Heart left ventricle (tissue), 16 donors: ENCODE measurements around the gene ASPA. TPM values are rescaled to one million over a fixed set of nuclear protein-coding genes. Genes with fewer than 3 reads are reported as not detected.
"Not testable (repeated sequence)": the region's sequence is repeated elsewhere in the genome, so short reads cannot be mapped to it uniquely, and the experiment has no call there.

Experiments
- ATAC-seq, 4 donors: fragments of 200-7000 bp; cut with Tn5 transposase; one replicate each; pipeline ENCODE4 v1.9.1; 2020 to 2022; ENCODE audit warnings: moderate library complexity in 4 of 4, mild to moderate bottlenecking in 3 of 4, moderate number of reproducible peaks in 1 of 4
- DNase-seq, 5 donors: peaks; one replicate each; pipeline ENCODE4 v3.0.0-alpha.2; 2020
- H3K27ac ChIP-seq, 12 donors: fragments of 200-600 bp; sonication (generic) in 4 of 12; one replicate each; pipeline versions ENCODE4 v1.5.0 to v1.8.0; 2016 to 2022; ENCODE audit warnings: mild to moderate bottlenecking in 2 of 12
- H3K27me3 ChIP-seq, 9 donors: fragments of 200-600 bp; sonication (generic) in 2 of 9; one replicate each; pipeline versions ENCODE4 v1.5.1 to v1.8.0; 2016 to 2022; ENCODE audit warnings: mild to moderate bottlenecking in 3 of 9
- H3K36me3 ChIP-seq, 9 donors: fragments of 200-600 bp; sonication (generic) in 2 of 9; one replicate each; pipeline versions ENCODE4 v1.5.0 to v1.8.0; 2018 to 2022; ENCODE audit warnings: mild to moderate bottlenecking in 2 of 9
- H3K4me1 ChIP-seq, 12 donors: fragments of 200-600 bp; sonication (generic) in 4 of 12; one replicate each; pipeline versions ENCODE4 v1.5.0 to v1.8.0; 2016 to 2022; ENCODE audit warnings: mild to moderate bottlenecking in 3 of 12
- H3K4me3 ChIP-seq, 12 donors: fragments of 200-600 bp; sonication (generic) in 4 of 12; one replicate each; pipeline versions ENCODE4 v1.5.0 to v1.8.0; 2017 to 2022; ENCODE audit warnings: mild to moderate bottlenecking in 9 of 12, moderate library complexity in 4 of 12
- H3K9me3 ChIP-seq, 12 donors: fragments of 200-600 bp; sonication (generic) in 4 of 12; one replicate each; pipeline versions ENCODE4 v1.5.0 to v1.8.0; 2016 to 2022; ENCODE audit warnings: mild to moderate bottlenecking in 1 of 12
- POLR2A ChIP-seq, 2 donors: fragments of 450-650 bp; IDR thresholded peaks; one replicate each; pipeline ENCODE4 v1.6.1; 2017; ENCODE audit warnings: antibody characterized with exemption in 2 of 2, mild to moderate bottlenecking in 2 of 2, moderate library complexity in 2 of 2
- WGBS, 4 donors: extraction: QIAGEN DNeasy Blood & Tissue Kit in 2 of 4; methylation state at CpG; one replicate each; pipeline versions ENCODE4 v1.1.5 to v1.1.7; 2013 to 2018; 5-methylcytosine and 5-hydroxymethylcytosine counted together
- intact Hi-C, 10 donors: fragments of 100-400 bp; cut with DNase I; formaldehyde crosslinking; loops; one replicate each; pipeline versions ENCODE4 v1.11.1 to v1.14.2; 2022
- polyA plus RNA-seq, 2 donors: library from polyadenylated mRNA; stranded (reverse); fragments of 200-250 nt; gene quantifications; one replicate each; pipeline ENCODE4 v1.2.3, GENCODE V29; 2013
- total RNA-seq, 9 donors: library from RNA; depleted of rRNA in 2 of 9; stranded (reverse); fragments of >200 nt in 2 of 9; fragmentation: NEBNext Ultra II Directional in 3 of 9; extraction: Animal tissue kit (Norgen Biotek cat#: 25700) in 3 of 9; gene quantifications; one replicate each; pipeline versions ENCODE4 v1.1.0 to v1.2.4, GENCODE V29; 2016 to 2023
- TF ChIP-seq, protein P1 (sequence below), 12 donors: fragments of 200-600 bp; sonication (generic) in 4 of 12; IDR thresholded peaks; one replicate each; pipeline versions ENCODE4 v1.5.0 to v1.8.0; 2018 to 2022; ENCODE audit warnings: antibody characterized with exemption in 12 of 12, mild to moderate bottlenecking in 5 of 12
- donor health status: ischemic (EF 13 %, LVEDD 7.1; RV severe dilation, severe dysfunction).
- donor health status: healthy with polysubstance abuse.
- donor health status: DM: no; HTN: yes; CAD: no.
- donor health status: DM: no; HTN: no; CAD: no.
- donor health status: ischemic (EF 25% LVEDD 6.9; RV normal size, moderate dysfunction).
- donor health status: ischemic (EF 25% LVEDD 5.7; RV mildly dilated, moderate dysfunction).
- donor health status: healthy.
- donor health status: DM: yes; HTN: yes; CAD: no.
- donor health status: ischemic (EF 35%, LVEDD 5.7; RV mildly dilated, moderate dysfunction).
- donor health status: nonischemic (EF 11% LVEDD 7.7; RV severe dilation, severe dysfunction).
- donor health status: DM: yes; HTN: yes; CAD: no.
- donor health status: PGD.
- donor health status: ischemic (EF 29% LVEDD 5.4; RV normal size, mild dysfunction).
- donor health status: nonischemic (EF 23%, LVEDD 6.1; RV moderate dilation, normal function).

The ASPA gene
- total and polyA plus RNA-seq, 11 donors: 0.26 to 2.4 (median 1.2) TPM

DNA sequence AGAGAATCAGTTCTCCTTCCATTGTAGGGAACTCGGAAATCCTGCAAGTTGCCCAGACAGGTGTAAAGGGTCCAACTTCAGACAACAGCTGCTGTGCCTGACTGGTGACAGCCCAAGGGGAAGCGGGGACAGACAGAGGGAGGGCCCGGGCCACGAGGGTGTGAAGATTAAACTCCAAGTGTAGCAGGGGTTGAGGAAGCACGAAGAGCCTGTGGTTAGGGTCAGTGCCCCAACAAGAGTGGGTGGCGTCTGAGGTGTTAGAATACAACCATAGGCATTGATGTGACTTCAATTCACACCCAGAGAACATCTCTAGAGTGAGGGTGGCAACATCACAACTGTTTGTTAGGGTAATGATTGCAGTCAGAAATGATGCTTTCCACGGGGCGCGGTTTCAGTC lies 39.1 kb downstream of the ASPA start:
- no peak overlapping the region for H3K4me3 ChIP-seq
- H3K4me1 ChIP-seq: peaks cover 0 to 31% (median 22%) of the 10 kb centered on the region in 12 donors
- ATAC-seq (no peak), DNase-seq (no peak)
- intact Hi-C loops: no loop called here
- TF ChIP-seq POLR2A (IDR thresholded peaks at IDR 0.05): no peak
- TF ChIP-seq, protein P1, sequence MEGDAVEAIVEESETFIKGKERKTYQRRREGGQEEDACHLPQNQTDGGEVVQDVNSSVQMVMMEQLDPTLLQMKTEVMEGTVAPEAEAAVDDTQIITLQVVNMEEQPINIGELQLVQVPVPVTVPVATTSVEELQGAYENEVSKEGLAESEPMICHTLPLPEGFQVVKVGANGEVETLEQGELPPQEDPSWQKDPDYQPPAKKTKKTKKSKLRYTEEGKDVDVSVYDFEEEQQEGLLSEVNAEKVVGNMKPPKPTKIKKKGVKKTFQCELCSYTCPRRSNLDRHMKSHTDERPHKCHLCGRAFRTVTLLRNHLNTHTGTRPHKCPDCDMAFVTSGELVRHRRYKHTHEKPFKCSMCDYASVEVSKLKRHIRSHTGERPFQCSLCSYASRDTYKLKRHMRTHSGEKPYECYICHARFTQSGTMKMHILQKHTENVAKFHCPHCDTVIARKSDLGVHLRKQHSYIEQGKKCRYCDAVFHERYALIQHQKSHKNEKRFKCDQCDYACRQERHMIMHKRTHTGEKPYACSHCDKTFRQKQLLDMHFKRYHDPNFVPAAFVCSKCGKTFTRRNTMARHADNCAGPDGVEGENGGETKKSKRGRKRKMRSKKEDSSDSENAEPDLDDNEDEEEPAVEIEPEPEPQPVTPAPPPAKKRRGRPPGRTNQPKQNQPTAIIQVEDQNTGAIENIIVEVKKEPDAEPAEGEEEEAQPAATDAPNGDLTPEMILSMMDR (IDR thresholded peaks at IDR 0.05): no peak
- no peaks in the 10 kb centered on the region for H3K36me3 ChIP-seq
- WGBS, 4 donors: 77 to 88% (median 79%) methylated on average over 9 of the region's 9 CpGs
- no peaks in the 10 kb centered on the region for H3K27me3 ChIP-seq
- no peaks in the 10 kb centered on the region for H3K9me3 ChIP-seq
- H3K27ac ChIP-seq: peak overlapping the region in 2 of 12 donors; percentile 89 to 97

DNA sequence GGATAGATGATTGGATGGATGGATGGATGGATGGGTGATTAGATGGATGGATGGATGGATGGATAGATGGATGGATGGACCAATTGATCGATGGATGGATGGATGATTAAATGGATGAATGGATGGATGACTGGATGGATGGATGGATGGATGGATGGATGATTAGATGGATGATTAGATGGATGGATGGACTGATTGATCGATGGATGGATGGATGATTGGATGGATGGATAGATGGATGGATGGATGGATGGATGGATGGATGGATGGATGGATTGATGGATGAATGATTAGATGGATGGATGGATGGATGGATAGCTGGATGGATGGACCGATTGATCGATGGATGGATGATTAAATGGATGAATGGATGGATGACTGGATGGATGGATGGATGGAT lies 43.7 kb downstream of the ASPA start:
- ATAC-seq, H3K4me3 ChIP-seq, H3K27ac ChIP-seq, DNase-seq, H3K4me1 ChIP-seq, intact Hi-C loops, H3K9me3 ChIP-seq, H3K36me3 ChIP-seq, H3K27me3 ChIP-seq: not testable (repeated sequence)
- WGBS, 4 donors: 89 to 97% (median 93%) methylated on average over 4 of the region's 4 CpGs

DNA sequence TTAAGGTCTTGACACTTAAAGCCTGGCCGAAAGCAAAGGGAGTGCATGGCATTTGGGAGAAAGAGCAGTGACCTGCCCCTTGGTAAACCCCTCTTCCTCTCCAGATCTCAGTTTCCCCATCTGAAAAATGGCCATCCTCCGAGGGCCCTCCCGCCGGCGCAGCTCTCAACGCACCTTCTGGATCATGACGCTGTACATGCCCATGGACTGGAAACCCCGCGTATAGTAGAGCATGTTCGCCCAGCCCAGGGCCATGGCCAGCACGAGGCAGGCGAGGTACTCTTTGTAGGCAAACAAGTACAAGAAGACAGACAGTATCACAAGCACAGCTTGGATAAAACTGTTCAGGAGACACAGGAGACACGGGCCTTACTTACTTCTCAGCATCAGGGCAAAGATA lies 48.2 kb downstream of the ASPA start:
- DNase-seq: no peak
- no peak for ATAC-seq
- H3K9me3 ChIP-seq: no peaks in the 10 kb centered on the region
- TF ChIP-seq, protein P1 (IDR thresholded peaks at IDR 0.05): no peak
- TF ChIP-seq POLR2A (IDR thresholded peaks at IDR 0.05): no peak
- peaks cover 0 to 4% (median 0%) of the 10 kb centered on the region in 9 donors for H3K36me3 ChIP-seq
- no peak overlapping the region for H3K27ac ChIP-seq
- WGBS, 4 donors: 88 to 92% (median 90%) methylated on average over 13 of the region's 13 CpGs
- intact Hi-C loops: no loop called here
- peaks cover 0 to 8% (median 0%) of the 10 kb centered on the region in 12 donors for H3K4me1 ChIP-seq
- no peaks in the 10 kb centered on the region for H3K27me3 ChIP-seq
- H3K4me3 ChIP-seq: no peak overlapping the region

DNA sequence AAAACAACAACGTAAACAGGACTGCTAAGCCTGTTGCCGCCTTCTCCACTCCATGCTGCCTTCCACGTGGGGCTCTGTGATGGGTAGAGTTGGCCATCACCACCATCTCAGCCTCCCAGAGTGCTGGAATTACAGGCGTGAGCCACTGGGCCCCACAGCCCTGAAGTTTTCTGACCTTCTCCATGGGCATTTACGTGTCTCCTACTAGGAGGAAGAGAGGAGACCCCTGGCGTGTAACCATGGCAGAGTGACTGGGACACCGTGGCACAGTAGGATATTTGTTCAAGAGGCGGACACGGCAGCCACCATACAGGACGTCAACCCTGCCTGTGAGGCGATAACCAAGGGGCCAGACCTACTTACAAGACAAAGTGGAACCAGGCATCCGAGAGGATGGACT lies 50.7 kb downstream of the ASPA start:
- H3K36me3 ChIP-seq: no peaks in the 10 kb centered on the region
- TF ChIP-seq POLR2A (IDR thresholded peaks at IDR 0.05): no peak
- TF ChIP-seq, protein P1 (IDR thresholded peaks at IDR 0.05): no peak
- no peaks in the 10 kb centered on the region for H3K9me3 ChIP-seq
- ATAC-seq: no peak
- DNase-seq: no peak
- H3K27me3 ChIP-seq: no peaks in the 10 kb centered on the region
- no peak overlapping the region for H3K27ac ChIP-seq
- no peak overlapping the region for H3K4me3 ChIP-seq
- 89 to 92% (median 90%) methylated on average over 12 of the region's 12 CpGs for WGBS, 4 donors
- peaks cover 0 to 33% (median 10%) of the 10 kb centered on the region in 12 donors for H3K4me1 ChIP-seq
- intact Hi-C loops: no loop called here

DNA sequence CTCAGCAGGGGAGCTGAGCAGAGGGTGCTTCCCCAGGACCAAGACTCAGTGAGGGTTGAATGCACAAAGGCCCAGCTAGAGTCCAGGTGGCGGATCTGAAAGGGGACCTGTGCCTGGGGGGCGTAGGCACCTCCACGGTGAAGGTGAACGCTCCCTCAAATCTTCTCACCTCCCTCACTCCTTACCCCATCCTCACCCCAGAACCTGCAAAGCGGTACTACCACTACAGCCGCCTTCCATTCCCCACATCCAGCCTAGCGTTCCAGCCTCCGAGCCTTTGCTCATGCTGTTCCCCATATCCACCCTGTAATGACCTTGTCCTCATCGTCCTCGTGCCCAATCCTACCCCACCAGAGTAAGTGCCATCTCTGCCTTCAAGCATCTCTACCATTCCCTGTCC lies 51.2 kb downstream of the ASPA start:
- no peak for ATAC-seq
- Histone ChIP-seq H3K4me3 (no peak overlapping the region), H3K36me3 (no peaks in the 10 kb centered on the region), H3K27ac (no peak overlapping the region), H3K4me1 (peaks cover 0 to 34% (median 10%) of the 10 kb centered on the region in 12 donors), H3K9me3 (no peaks in the 10 kb centered on the region), H3K27me3 (no peaks in the 10 kb centered on the region)
- 78 to 92% (median 86%) methylated on average over 10 of the region's 10 CpGs for WGBS, 4 donors
- intact Hi-C loops: no loop called here
- TF ChIP-seq, protein P1 (IDR thresholded peaks at IDR 0.05): no peak
- TF ChIP-seq POLR2A (IDR thresholded peaks at IDR 0.05): no peak
- no peak for DNase-seq
